Umbilical cord (tissue), 2 donors: ENCODE results near the gene PRMT1. TPM values are rescaled to one million over a fixed set of nuclear protein-coding genes. Genes with fewer than 3 reads are reported as not detected.

Experiments
- DNase-seq: peaks from one replicate; pipeline ENCODE4 v3.0.0-alpha.2; 2015; ENCODE audit warnings: low spot score
- total RNA-seq: library from RNA; depleted of rRNA; stranded (reverse); fragments of >200 nt; gene quantifications from one replicate; pipeline ENCODE4 v1.2.3, GENCODE V29; 2014; ENCODE audit warnings: low replicate concordance; ENCODE audit not compliant: insufficient read depth

Gene PRMT1
- total RNA-seq, 1 donor from 2014 or later, result 137 TPM

GRCh38 chr19:49667473-49667872 lies 9.6 kb upstream of the PRMT1 start:
- DNase-seq, result no peak

GRCh38 chr19:49669516-49669915 lies 7.6 kb upstream of the PRMT1 start:
- DNase-seq, result no peak

GRCh38 chr19:49672131-49672919 lies 4.7 kb upstream of the PRMT1 start:
- peak; percentile 57 for DNase-seq

GRCh38 chr19:49676136-49676783 lies 811 bp upstream of the PRMT1 start:
- DNase-seq, result no peak

GRCh38 chr19:49676784-49677230 lies 264 bp upstream of the PRMT1 start:
- peak; percentile 100 for DNase-seq

- DNase-seq, result peak; percentile 79
Measured at GRCh38 chr19:49677901-49678674, 1.0 kb downstream of the PRMT1 start.

- no peak for DNase-seq
Measured at GRCh38 chr19:49678985-49679770, 2.1 kb downstream of the PRMT1 start.

- DNase-seq, result no peak
Measured at GRCh38 chr19:49679771-49680413, 2.8 kb downstream of the PRMT1 start.

- DNase-seq, result peak; percentile 91
Measured at GRCh38 chr19:49680421-49681351, 3.6 kb downstream of the PRMT1 start.

GRCh38 chr19:49681830-49682229 lies 4.8 kb downstream of the PRMT1 start:
- no peak for DNase-seq

GRCh38 chr19:49682274-49682673 lies 5.2 kb downstream of the PRMT1 start:
- DNase-seq, result no peak

GRCh38 chr19:49683814-49684250 lies 6.8 kb downstream of the PRMT1 start:
- DNase-seq, result no peak

GRCh38 chr19:49684251-49684982 lies 7.3 kb downstream of the PRMT1 start:
- no peak for DNase-seq

- no peak for DNase-seq
Measured at GRCh38 chr19:49684983-49685553, 8.0 kb downstream of the PRMT1 start.

GRCh38 chr19:49685845-49686332 lies 8.8 kb downstream of the PRMT1 start:
- DNase-seq, result no peak

GRCh38 chr19:49686503-49687088 lies 9.5 kb downstream of the PRMT1 start:
- no peak for DNase-seq

- no peak for DNase-seq
Measured at GRCh38 chr19:49687150-49687549, 10.1 kb downstream of the PRMT1 start.
